Activated T-helper 17 cell treated with anti-CD3 and anti-CD28 coated beads, Interleukin-2, amount 50 U/mL, for 72 hours (primary cell): ENCODE results near the gene TNFRSF21. TPM values are rescaled to one million over a fixed set of nuclear protein-coding genes. Genes with fewer than 3 reads are reported as not detected.
"Not testable (repeated sequence)": the region's sequence is repeated elsewhere in the genome, so short reads cannot be mapped to it uniquely, and the experiment has no call there.

Source experiments
- ATAC-seq: fragments of 150-1000 bp; cut with Tn5 transposase; replicated peaks from 2 replicates; pipeline ENCODE4 v1.10.0; 2021; ENCODE audit warnings: mild to moderate bottlenecking, moderate library complexity
- H3K27ac Mint-ChIP-seq: one replicate; pipeline ENCODE4 v1.8.0; 2022; ENCODE audit warnings: mixed read lengths
- H3K27me3 Mint-ChIP-seq: one replicate; pipeline ENCODE4 v1.8.0; 2022; ENCODE audit warnings: mixed read lengths
- H3K36me3 Mint-ChIP-seq: one replicate; pipeline ENCODE4 v1.8.0; 2022; ENCODE audit warnings: low read depth, mild to moderate bottlenecking, mixed read lengths
- H3K4me1 Mint-ChIP-seq: one replicate; pipeline ENCODE4 v1.8.0; 2022; ENCODE audit warnings: mixed read lengths
- H3K4me3 Mint-ChIP-seq: one replicate; pipeline ENCODE4 v1.8.0; 2022; ENCODE audit warnings: mild to moderate bottlenecking, mixed read lengths
- H3K9me3 Mint-ChIP-seq: one replicate; pipeline ENCODE4 v1.8.0; 2022; ENCODE audit warnings: mixed read lengths
- total RNA-seq, 2 donors: library from RNA; stranded (reverse); gene quantifications; one replicate each; pipeline ENCODE4 v1.2.3, GENCODE V29; 2022

TNFRSF21 gene
- total RNA-seq, 2 donors from 2014 or later = 0.41 to 0.74 TPM

DNA sequence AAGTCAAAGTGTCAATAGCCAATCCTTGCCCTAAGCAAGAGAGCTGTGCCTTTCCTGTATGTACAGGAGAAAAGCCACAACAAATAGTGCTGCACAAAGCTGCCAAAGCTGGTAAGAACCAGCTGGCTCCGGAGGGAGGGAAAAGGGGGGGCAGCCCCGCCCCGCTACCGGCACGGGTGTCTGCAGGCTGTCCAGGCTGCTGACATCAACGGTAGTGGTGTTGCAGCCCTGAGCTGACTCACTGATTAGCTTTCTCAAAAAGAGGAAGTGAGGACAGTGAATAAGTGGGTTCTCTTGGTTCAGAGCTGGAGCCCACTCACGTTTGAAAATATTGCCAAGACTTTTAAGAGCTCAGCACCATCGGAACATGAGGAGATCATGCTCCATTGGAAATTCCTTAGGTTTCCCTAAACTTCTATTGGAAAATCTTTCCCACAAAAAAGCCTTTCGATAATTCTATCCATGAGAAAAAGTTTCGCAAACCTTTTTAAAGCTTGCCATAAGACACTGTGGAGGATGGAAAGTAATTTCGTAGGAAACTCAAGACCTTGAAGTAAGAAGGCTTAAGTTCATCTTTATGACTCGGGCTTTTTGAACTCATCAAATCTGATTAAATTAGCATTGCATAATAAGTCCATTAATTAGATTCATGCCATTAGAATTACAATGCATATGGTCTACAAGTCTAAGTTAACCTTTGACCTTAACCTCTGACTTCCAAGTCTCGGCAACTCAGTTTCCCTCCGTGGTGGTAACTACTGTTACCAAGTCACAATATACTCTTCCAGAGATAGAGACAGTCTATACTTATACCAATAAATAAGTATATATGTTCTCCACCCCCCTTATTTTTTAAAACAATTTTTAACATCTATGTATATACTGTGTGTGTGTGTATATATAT lies 67.0 kb downstream of the TNFRSF21 start:
- Mint-ChIP-seq H3K9me3 (no peaks in the 10 kb centered on the region), H3K27ac (no peak overlapping the region), H3K27me3 (no peaks in the 10 kb centered on the region), H3K36me3 (no peaks in the 10 kb centered on the region), H3K4me3 (no peak overlapping the region), H3K4me1 (peaks cover 6% of the 10 kb centered on the region)
- peak; percentile 73 for ATAC-seq

DNA sequence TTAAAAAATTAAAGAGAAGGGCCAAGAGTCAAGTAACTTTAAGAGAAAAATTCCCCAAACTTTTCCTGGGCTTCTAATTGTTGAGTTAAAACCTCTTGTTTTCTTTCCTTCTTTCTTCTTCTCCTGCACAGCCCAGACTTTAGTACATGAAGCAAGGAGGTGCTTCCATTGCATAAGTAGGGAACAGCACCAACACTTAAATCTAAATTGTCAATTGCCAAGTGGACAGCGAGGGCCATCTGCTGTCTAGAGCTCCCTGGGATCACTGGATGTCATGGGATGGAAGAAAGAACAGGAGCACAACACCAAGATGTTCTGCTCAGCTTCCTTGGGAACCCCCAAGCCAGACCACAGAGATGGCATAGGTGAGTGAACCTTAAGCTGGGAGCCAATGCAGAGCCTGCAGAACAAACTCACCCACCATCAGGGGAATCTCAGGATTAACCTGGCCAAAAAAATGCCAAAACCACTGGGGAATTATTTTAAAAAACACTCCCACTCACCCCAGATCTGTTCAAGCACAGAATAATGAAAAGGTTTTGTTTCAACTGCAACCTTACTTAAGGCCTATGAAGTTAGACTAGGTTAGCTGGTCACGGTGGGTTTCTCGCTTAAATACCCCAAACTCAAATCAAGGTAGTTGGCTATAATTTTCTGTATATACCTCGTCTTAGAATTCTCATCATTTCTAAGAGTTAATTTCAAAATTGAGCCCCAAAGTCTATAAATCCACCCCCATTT lies 67.8 kb downstream of the TNFRSF21 start:
- no peak for ATAC-seq
- no peaks in the 10 kb centered on the region for H3K9me3 Mint-ChIP-seq
- no peaks in the 10 kb centered on the region for H3K27me3 Mint-ChIP-seq
- H3K4me1 Mint-ChIP-seq = peaks cover 1% of the 10 kb centered on the region
- no peaks in the 10 kb centered on the region for H3K36me3 Mint-ChIP-seq
- no peak overlapping the region for H3K27ac Mint-ChIP-seq
- H3K4me3 Mint-ChIP-seq = no peak overlapping the region

DNA sequence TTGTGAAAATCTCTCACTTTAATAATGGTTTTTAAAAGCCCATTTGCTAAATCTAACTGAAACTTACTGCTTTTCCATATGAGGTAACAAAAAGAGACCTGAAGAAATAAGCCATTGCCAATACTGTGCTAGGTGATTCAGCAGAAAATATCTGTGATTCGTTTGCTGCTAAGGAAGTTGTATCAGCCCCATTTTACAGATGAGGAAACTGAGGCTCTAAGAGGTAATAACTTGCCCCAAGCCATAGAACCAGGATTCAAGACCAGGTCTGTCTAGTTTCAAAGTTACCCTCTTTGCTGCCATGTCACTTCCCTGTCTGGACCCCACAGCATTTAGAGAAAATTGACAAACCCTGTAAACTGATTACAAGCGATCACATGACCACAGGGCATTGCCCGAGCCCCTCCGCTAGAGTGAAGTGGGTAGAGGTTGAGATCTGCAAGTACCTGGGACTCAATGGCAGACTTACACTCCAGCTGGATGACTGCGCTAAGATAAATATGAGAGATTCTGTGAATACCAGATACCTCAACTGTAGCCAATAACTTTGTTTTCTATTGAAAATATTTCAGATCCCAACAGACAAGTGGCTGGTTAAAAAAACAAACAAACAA lies 69.3 kb downstream of the TNFRSF21 start:
- H3K4me1 Mint-ChIP-seq = no peaks in the 10 kb centered on the region
- H3K4me3 Mint-ChIP-seq = no peak overlapping the region
- H3K36me3 Mint-ChIP-seq = no peaks in the 10 kb centered on the region
- H3K27me3 Mint-ChIP-seq = no peaks in the 10 kb centered on the region
- no peak for ATAC-seq
- H3K9me3 Mint-ChIP-seq = no peaks in the 10 kb centered on the region
- H3K27ac Mint-ChIP-seq = no peak overlapping the region

DNA sequence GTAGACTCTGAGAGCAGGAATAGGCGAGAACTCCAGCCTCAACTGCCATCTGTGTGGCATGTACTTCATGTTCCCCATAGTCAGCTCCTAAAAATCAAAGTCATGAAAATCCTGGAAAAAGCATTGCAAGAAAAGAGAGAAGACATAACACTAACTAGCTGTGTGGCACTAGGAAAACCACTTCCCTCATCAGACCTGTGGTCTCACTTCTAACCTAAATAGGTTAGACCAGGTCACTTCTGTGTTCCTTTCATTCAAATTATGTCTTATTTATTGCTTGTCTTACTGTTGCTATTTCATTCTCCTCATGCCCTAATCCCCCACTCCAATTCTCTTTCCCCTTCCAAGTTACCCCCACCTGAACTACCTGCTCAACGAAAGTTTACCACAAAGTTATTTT lies 70.2 kb downstream of the TNFRSF21 start:
- H3K27ac Mint-ChIP-seq = no peak overlapping the region
- ATAC-seq = no peak
- H3K36me3 Mint-ChIP-seq = no peaks in the 10 kb centered on the region
- no peak overlapping the region for H3K4me3 Mint-ChIP-seq
- H3K4me1 Mint-ChIP-seq = no peaks in the 10 kb centered on the region
- H3K9me3 Mint-ChIP-seq = no peaks in the 10 kb centered on the region
- no peaks in the 10 kb centered on the region for H3K27me3 Mint-ChIP-seq

DNA sequence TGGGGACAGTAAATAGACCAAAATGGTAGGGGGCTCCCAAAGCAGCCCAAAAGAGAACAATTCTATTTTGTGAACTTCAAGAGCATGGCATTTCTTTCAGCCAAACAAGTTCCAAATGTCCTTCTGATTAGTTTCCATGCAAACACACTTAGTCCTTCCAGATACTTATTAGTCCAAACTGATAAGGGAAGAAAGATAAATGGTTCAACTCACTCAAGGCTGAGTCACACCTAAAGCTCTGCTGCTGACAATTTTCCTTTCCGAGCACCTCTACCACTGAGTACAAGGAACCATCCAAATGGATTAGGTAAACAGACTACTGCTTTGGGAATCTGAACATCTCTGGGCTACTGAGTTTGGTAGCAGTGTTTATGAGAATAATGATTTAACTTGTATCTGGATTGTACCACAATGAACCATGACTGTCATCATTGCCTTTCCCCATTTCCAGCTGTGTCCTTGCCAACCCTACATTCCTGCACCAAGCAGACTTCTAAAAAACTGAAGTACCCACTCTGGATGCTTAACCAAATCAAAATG lies 71.2 kb downstream of the TNFRSF21 start:
- no peak overlapping the region for H3K4me3 Mint-ChIP-seq

DNA sequence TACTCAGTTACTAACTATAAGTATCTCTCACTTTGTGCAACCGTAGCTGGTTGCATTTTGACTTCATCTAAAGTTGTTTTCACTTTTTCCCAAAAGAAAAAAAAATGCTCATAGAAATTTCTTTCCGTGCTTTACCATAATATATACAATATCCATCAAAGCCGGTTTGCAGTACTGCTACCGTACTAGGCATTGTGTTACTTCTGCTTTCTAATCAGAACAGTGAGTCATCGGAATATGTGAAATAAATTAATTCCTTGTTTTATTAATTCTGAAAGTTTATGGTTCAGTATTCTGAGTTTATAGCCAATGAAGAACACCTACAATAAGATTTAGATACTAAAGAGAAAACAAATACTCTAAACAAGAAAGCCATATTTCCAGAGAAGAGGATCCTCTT lies 72.5 kb downstream of the TNFRSF21 start:
- no peak overlapping the region for H3K4me3 Mint-ChIP-seq
- ATAC-seq = no peak
- H3K9me3 Mint-ChIP-seq = no peaks in the 10 kb centered on the region
- no peak overlapping the region for H3K27ac Mint-ChIP-seq
- H3K27me3 Mint-ChIP-seq = no peaks in the 10 kb centered on the region
- H3K36me3 Mint-ChIP-seq = no peaks in the 10 kb centered on the region
- H3K4me1 Mint-ChIP-seq = no peaks in the 10 kb centered on the region

More for the DNA sequence above, 71.2 kb downstream of the TNFRSF21 start:
- H3K27me3 Mint-ChIP-seq = no peaks in the 10 kb centered on the region
- no peak for ATAC-seq
- no peaks in the 10 kb centered on the region for H3K36me3 Mint-ChIP-seq
- H3K27ac Mint-ChIP-seq = no peak overlapping the region
- no peaks in the 10 kb centered on the region for H3K9me3 Mint-ChIP-seq
- no peaks in the 10 kb centered on the region for H3K4me1 Mint-ChIP-seq

DNA sequence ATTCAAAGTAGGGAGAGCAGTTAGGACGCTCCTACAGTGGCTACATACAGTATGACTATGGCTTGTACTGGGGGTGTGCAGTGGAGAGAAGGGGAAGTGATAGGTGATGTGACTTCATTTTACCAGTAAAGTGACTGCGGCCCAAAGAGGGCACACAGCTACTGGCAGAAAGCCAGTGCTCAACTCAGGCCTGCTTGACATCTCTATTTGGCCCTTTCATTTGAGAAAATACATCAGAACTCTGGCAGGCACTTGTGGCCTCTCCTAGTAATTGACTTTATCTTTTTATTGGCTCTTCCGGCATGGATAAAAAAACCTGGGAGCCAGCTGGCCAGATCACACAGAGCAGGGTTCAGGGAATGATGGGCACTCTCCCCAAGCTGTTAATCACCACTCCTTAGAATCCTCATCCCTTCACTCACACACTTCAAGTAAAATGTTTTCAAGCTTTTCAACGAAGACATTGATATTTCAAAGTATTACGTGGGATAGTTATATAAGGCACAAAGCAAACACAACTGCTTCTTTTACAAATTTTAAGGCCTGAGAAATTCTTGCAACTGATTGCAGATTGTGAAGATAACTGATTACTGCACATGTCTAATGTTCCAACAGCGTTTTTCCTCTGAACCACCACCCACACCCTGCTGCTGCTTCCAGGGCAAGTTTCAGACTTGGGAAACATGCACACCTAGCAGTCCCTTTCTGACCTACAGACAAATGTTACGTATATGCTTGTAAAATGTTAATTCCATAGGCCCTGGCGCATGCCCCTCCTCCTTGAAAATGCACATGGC lies 73.5 kb downstream of the TNFRSF21 start:
- Mint-ChIP-seq H3K9me3 (no peaks in the 10 kb centered on the region), H3K36me3 (no peaks in the 10 kb centered on the region), H3K4me1 (no peaks in the 10 kb centered on the region), H3K4me3 (no peak overlapping the region), H3K27me3 (no peaks in the 10 kb centered on the region), H3K27ac (no peak overlapping the region)
- no peak for ATAC-seq

DNA sequence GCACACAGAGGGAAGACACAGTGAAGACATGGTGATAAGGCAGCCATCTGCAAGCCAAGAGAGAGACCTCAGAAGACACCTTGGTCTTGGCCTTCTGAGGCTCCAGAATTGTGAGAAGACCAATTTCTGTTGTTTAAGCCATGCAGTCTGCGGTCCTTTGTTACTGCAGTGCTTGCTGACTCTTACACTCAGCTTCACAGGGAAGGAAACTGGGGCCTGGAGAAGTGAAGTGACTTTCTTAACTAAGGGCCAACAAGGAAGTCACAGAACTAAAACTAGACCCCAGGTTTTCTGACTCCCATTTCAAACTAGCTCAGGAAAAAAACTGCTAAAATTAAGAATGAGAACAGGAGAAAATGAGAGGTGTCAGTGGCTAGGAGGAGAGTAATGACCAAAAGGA lies 74.3 kb downstream of the TNFRSF21 start:
- H3K27me3 Mint-ChIP-seq = no peaks in the 10 kb centered on the region
- H3K36me3 Mint-ChIP-seq = no peaks in the 10 kb centered on the region
- no peaks in the 10 kb centered on the region for H3K9me3 Mint-ChIP-seq
- H3K27ac Mint-ChIP-seq = no peak overlapping the region
- H3K4me1 Mint-ChIP-seq = no peaks in the 10 kb centered on the region
- no peak overlapping the region for H3K4me3 Mint-ChIP-seq
- no peak for ATAC-seq

DNA sequence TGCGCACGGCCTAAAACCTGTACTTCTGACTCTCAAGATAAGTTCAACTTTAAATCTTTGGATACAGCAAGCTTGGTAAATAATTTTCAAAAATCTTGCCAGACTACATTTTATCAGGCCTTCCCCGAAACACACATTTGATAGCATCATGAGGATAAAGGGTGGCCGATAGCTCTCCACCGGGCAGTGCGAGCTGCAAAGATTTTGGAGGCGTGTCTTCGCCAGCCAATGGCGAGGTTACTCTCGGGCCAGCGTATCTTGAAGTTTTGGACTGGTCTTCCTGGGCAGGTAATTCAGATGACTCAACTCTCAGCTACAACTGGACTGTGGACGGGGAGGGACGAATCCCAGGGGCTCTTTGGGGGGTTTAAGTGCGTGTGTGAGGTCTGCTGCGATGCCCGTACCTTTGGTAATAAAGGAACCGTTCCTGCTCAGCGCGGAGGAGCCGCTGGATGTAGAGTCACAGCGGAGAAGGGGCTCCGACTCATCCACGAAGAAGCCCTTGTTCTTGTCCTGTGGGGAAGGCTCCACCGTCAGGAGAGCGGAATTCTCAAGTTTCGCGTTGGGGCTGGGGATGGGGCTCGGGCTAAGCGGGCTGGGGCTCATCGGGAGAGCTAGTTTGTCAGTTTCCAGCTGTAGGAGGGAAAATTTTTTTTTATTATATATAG lies 75.3 kb downstream of the TNFRSF21 start:
- no peak for ATAC-seq
- no peaks in the 10 kb centered on the region for H3K4me1 Mint-ChIP-seq
- H3K9me3 Mint-ChIP-seq = no peaks in the 10 kb centered on the region
- H3K4me3 Mint-ChIP-seq = no peak overlapping the region
- H3K27me3 Mint-ChIP-seq = peaks cover 5% of the 10 kb centered on the region
- no peak overlapping the region for H3K27ac Mint-ChIP-seq
- H3K36me3 Mint-ChIP-seq = no peaks in the 10 kb centered on the region

DNA sequence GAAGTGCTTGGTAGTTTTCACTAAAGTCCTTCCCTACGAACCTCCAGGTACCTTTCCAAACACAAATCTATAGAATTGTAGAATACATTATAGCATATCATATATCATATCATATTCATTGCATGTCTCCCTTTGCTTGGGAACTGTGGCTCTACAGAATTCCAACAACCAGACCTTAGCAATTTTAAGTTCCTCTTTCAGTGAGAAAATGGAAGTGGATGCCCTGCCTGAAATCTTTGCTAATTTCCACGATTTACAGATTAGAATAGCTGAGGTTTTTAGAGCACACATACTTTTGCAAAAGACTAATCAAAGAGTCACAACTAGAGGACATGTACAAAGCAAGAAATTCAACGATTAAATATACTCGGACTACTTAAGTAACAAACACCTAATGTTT lies 78.6 kb downstream of the TNFRSF21 start:
- Mint-ChIP-seq H3K4me3 (no peak overlapping the region), H3K36me3 (no peaks in the 10 kb centered on the region), H3K9me3 (peaks cover 4% of the 10 kb centered on the region), H3K4me1 (no peaks in the 10 kb centered on the region), H3K27me3 (peaks cover 5% of the 10 kb centered on the region), H3K27ac (no peak overlapping the region)
- ATAC-seq = no peak

DNA sequence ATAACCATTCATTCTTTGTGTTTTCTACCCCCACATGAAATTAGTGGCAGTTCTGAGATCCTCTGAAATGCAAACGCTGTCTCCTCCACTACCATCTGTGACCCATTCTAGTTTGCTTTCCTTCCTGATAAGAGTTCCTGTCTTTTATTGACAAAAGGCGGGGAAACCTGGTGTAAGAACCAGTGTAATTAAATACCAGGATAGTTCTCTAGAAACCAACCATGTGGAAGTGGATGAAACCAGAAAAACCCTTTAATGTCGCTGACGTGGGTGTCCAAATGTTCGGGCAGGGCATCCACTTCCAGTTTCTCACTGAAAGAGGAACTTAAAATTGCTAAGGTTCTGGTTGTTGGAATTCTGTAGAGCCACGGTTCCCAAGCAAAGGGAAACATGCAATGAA lies 79.1 kb downstream of the TNFRSF21 start:
- Mint-ChIP-seq H3K27ac (no peak overlapping the region), H3K9me3 (peaks cover 4% of the 10 kb centered on the region)

DNA sequence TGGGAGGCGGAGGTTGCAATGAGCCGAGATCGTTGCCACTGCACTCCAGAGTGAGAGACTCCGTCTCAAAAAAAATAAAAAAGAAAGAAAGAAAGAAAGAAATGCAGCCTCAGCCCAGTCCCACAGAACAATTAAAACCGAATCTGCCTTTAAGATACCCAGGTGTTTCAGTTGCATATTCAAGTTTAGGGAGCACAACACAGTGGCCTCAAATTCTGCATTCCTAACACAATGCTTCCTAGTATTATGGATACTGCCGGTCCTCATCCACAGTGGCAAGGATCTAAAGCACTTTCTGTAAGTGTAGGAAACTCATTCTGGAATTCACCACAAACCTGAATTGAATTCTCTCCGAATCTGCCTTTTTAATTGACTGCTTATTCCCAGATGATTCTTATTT lies 80.5 kb downstream of the TNFRSF21 start:
- Mint-ChIP-seq H3K4me3 (no peak overlapping the region), H3K9me3 (peaks cover 4% of the 10 kb centered on the region), H3K27ac (no peak overlapping the region), H3K4me1 (no peaks in the 10 kb centered on the region), H3K36me3 (no peaks in the 10 kb centered on the region), H3K27me3 (peaks cover 9% of the 10 kb centered on the region)
- ATAC-seq = no peak

More for the DNA sequence above, 79.1 kb downstream of the TNFRSF21 start:
- H3K36me3 Mint-ChIP-seq = no peaks in the 10 kb centered on the region
- no peak for ATAC-seq
- H3K4me1 Mint-ChIP-seq = no peaks in the 10 kb centered on the region
- no peak overlapping the region for H3K4me3 Mint-ChIP-seq
- H3K27me3 Mint-ChIP-seq = peaks cover 9% of the 10 kb centered on the region

DNA sequence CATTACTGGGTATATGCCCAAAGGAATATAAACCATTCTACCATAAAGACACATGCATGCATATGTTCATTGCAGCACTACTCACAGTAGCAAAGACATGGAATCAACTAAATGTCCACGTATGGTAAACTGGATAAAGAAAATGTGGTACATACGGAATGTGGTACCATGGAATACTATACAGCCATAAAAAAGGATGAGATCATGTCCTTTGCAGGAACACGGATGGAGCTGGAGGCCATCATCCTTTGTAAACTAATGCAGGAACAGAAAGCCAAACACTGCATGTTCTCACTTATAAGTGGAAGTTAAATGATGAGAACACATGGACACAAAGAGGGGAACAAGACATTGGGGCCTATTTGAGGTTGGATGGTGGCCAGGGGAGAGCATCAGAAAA lies 81.6 kb downstream of the TNFRSF21 start:
- not testable (repeated sequence) for H3K9me3 Mint-ChIP-seq, H3K27ac Mint-ChIP-seq, H3K36me3 Mint-ChIP-seq

More for the DNA sequence above, 81.6 kb downstream of the TNFRSF21 start:
- not testable (repeated sequence) for H3K27me3 Mint-ChIP-seq, H3K4me3 Mint-ChIP-seq, ATAC-seq, H3K4me1 Mint-ChIP-seq
